Measurements from ENCODE around the gene TRAPPC3. TPM values are rescaled to one million over a fixed set of nuclear protein-coding genes. Genes with fewer than 3 reads are reported as not detected.
A peak's percentile ranks its signal among the peaks of the same experiment; 100 is the strongest.
"Not testable (repeated sequence)": the region's sequence is repeated elsewhere in the genome, so short reads cannot be mapped to it uniquely, and the experiment has no call there.

TRAPPC3 gene
- 10 to 100 TPM; 59.4 to 66.8 (median 62.6) TPM for polyA plus RNA-seq (ENCODE audit: insufficient read length in 3 of 3)

- DNase-seq (ENCODE audit: low read depth in 3 of 3, low spot score in 2 of 3), result peak; percentile 96 to 97 (median 97)
Observed at GRCh38 chr1:36149237-36149972, at the start of gene TRAPPC3. TRAPPC3 (minus strand) TSS chr1:36149486; CDS start chr1:36149378, 108 bp downstream.

GRCh38 chr1:36198641-36199040 lies 49.4 kb upstream of the TRAPPC3 start:
- no peak for DNase-seq (ENCODE audit: low read depth in 3 of 3, low spot score in 2 of 3)

- DNase-seq (ENCODE audit: low read depth in 3 of 3, low spot score in 2 of 3), result not testable (repeated sequence)
Observed at GRCh38 chr1:36196805-36197204, 47.5 kb upstream of the TRAPPC3 start.

- DNase-seq (ENCODE audit: low read depth in 3 of 3, low spot score in 2 of 3), result peak; percentile 61 to 74 (median 74)
Observed at GRCh38 chr1:36187800-36188593, 38.7 kb upstream of the TRAPPC3 start.

- no peak for DNase-seq (ENCODE audit: low read depth in 3 of 3, low spot score in 2 of 3)
Observed at GRCh38 chr1:36183309-36183856, 34.1 kb upstream of the TRAPPC3 start.

GRCh38 chr1:36182734-36183133 lies 33.4 kb upstream of the TRAPPC3 start:
- no peak for DNase-seq (ENCODE audit: low read depth in 3 of 3, low spot score in 2 of 3)

GRCh38 chr1:36179220-36179600 lies 29.9 kb upstream of the TRAPPC3 start:
- DNase-seq (ENCODE audit: low read depth in 3 of 3, low spot score in 2 of 3), result no peak

- DNase-seq (ENCODE audit: low read depth in 3 of 3, low spot score in 2 of 3), result no peak
Observed at GRCh38 chr1:36178471-36179219, 29.4 kb upstream of the TRAPPC3 start.

- DNase-seq (ENCODE audit: low read depth in 3 of 3, low spot score in 2 of 3), result no peak
Observed at GRCh38 chr1:36177589-36178431, 28.5 kb upstream of the TRAPPC3 start.

GRCh38 chr1:36176106-36176949 lies 27.0 kb upstream of the TRAPPC3 start:
- DNase-seq (ENCODE audit: low read depth in 3 of 3, low spot score in 2 of 3), result no peak

GRCh38 chr1:36175137-36176095 lies 26.1 kb upstream of the TRAPPC3 start:
- DNase-seq (ENCODE audit: low read depth in 3 of 3, low spot score in 2 of 3), result no peak

- no peak for DNase-seq (ENCODE audit: low read depth in 3 of 3, low spot score in 2 of 3)
Observed at GRCh38 chr1:36174713-36175112, 25.4 kb upstream of the TRAPPC3 start.

GRCh38 chr1:36172983-36173382 lies 23.7 kb upstream of the TRAPPC3 start:
- no peak for DNase-seq (ENCODE audit: low read depth in 3 of 3, low spot score in 2 of 3)

GRCh38 chr1:36172017-36172747 lies 22.9 kb upstream of the TRAPPC3 start:
- no peak for DNase-seq (ENCODE audit: low read depth in 3 of 3, low spot score in 2 of 3)

GRCh38 chr1:36170643-36171412 lies 21.5 kb upstream of the TRAPPC3 start:
- no peak for DNase-seq (ENCODE audit: low read depth in 3 of 3, low spot score in 2 of 3)

GRCh38 chr1:36168514-36168913 lies 19.2 kb upstream of the TRAPPC3 start:
- no peak for DNase-seq (ENCODE audit: low read depth in 3 of 3, low spot score in 2 of 3)

Measured in right renal cortex interstitium (tissue), 3 donors.